GM19025 (cell line): ENCODE measurements around the gene CPEB4.

Source experiments
- ATAC-seq: cut with Tn5 transposase; IDR thresholded peaks from one replicate; pipeline ENCODE4 v1.9.1; 2021; ENCODE audit warnings: mild to moderate bottlenecking, low read depth, moderate library complexity; ENCODE audit not compliant: unreplicated experiment

CPEB4 gene

GRCh38 chr5:173858670-173859407 is 29.3 kb upstream of the CPEB4 start:
- ATAC-seq = no peak

- ATAC-seq = no peak
These were observed 28.6 kb upstream of the CPEB4 start for GRCh38 chr5:173859408-173860159.

- ATAC-seq = no peak
These were observed 26.1 kb upstream of the CPEB4 start for GRCh38 chr5:173862047-173862477.

- ATAC-seq = no peak
These were observed 24.8 kb upstream of the CPEB4 start for GRCh38 chr5:173863359-173863758.

- ATAC-seq = no peak
These were observed 23.8 kb upstream of the CPEB4 start for GRCh38 chr5:173864126-173865050.

- ATAC-seq = no peak
These were observed 21.8 kb upstream of the CPEB4 start for GRCh38 chr5:173866243-173866857.

- no peak for ATAC-seq
These were observed 21.1 kb upstream of the CPEB4 start for GRCh38 chr5:173866858-173867679.

- no peak for ATAC-seq
These were observed 19.9 kb upstream of the CPEB4 start for GRCh38 chr5:173868096-173868880.

GRCh38 chr5:173869316-173869715 is 18.8 kb upstream of the CPEB4 start:
- no peak for ATAC-seq

- ATAC-seq = no peak
These were observed 15.2 kb upstream of the CPEB4 start for GRCh38 chr5:173872957-173873305.

GRCh38 chr5:173873306-173873922 is 14.7 kb upstream of the CPEB4 start:
- ATAC-seq = no peak

GRCh38 chr5:173875189-173875588 is 13.0 kb upstream of the CPEB4 start:
- no peak for ATAC-seq

- no peak for ATAC-seq
These were observed 9.8 kb upstream of the CPEB4 start for GRCh38 chr5:173878224-173878967.

- no peak for ATAC-seq
These were observed 7.7 kb upstream of the CPEB4 start for GRCh38 chr5:173880306-173880985.

GRCh38 chr5:173881811-173882575 is 6.2 kb upstream of the CPEB4 start:
- ATAC-seq = no peak

GRCh38 chr5:173882632-173883031 is 5.5 kb upstream of the CPEB4 start:
- no peak for ATAC-seq
